ENCODE measurements around the gene COMMD9. TPM values are rescaled to one million over a fixed set of nuclear protein-coding genes. Genes with fewer than 3 reads are reported as not detected.
A peak's percentile ranks its signal among the peaks of the same experiment; 100 is the strongest.
"Not testable (repeated sequence)": the region's sequence is repeated elsewhere in the genome, so short reads cannot be mapped to it uniquely, and the experiment has no call there.

Gene COMMD9
- total RNA-seq: 70.2 TPM
- polyA plus RNA-seq (ENCODE audit: insufficient read depth in 1 of 8, insufficient read length in 8 of 8, low replicate concordance in 1 of 8): 10 to 100 TPM; 46.4 to 59.5 (median 53.8) TPM
- long read RNA-seq, donor 1, transcript COMMD9-201 (6 exons, 2,954 nt): major isoform, 9 of 9 reads
- long read RNA-seq, donor 1, partial matches to known transcripts: 0 of 9 reads
- long read RNA-seq, donor 1, other reads (novel, unspliced or antisense): 0 of 9 reads
- long read RNA-seq, donor 2, partial matches to known transcripts: 0 of 3 reads
- long read RNA-seq, donor 2, other reads (novel, unspliced or antisense): 0 of 3 reads
- long read RNA-seq, donor 3, transcript COMMD9-201 (6 exons, 2,954 nt): major isoform, 29 of 31 reads
- long read RNA-seq, donor 3, partial matches to known transcripts: 0 of 31 reads
- long read RNA-seq, donor 3, other reads (novel, unspliced or antisense): 0 of 31 reads
- long read RNA-seq, donor 4, transcript COMMD9-201 (6 exons, 2,954 nt): major isoform, 10 of 10 reads
- long read RNA-seq, donor 4, partial matches to known transcripts: 0 of 10 reads
- long read RNA-seq, donor 4, other reads (novel, unspliced or antisense): 0 of 10 reads
- long read RNA-seq, donor 5, transcript COMMD9-201 (6 exons, 2,954 nt): major isoform, 33 of 36 reads
- long read RNA-seq, donor 5, partial matches to known transcripts: 0 of 36 reads
- long read RNA-seq, donor 5, other reads (novel, unspliced or antisense): 0 of 36 reads
- long read RNA-seq, donor 6, transcript COMMD9-201 (6 exons, 2,954 nt): major isoform, 35 of 39 reads
- long read RNA-seq, donor 6, partial matches to known transcripts: 0 of 39 reads
- long read RNA-seq, donor 6, other reads (novel, unspliced or antisense): 0 of 39 reads
- long read RNA-seq, donor 7, transcript COMMD9-201 (6 exons, 2,954 nt): major isoform, 18 of 20 reads
- long read RNA-seq, donor 7, partial matches to known transcripts: 0 of 20 reads
- long read RNA-seq, donor 7, other reads (novel, unspliced or antisense): 0 of 20 reads
- long read RNA-seq, donor 8, transcript COMMD9-201 (6 exons, 2,954 nt): major isoform, 13 of 13 reads
- long read RNA-seq, donor 8, partial matches to known transcripts: 0 of 13 reads
- long read RNA-seq, donor 8, other reads (novel, unspliced or antisense): 0 of 13 reads
- long read RNA-seq, donor 9, transcript COMMD9-201 (6 exons, 2,954 nt): major isoform, 13 of 16 reads
- long read RNA-seq, donor 9, partial matches to known transcripts: 0 of 16 reads
- long read RNA-seq, donor 9, other reads (novel, unspliced or antisense): 0 of 16 reads
- long read RNA-seq, donor 10, transcript COMMD9-201 (6 exons, 2,954 nt): major isoform, 24 of 25 reads
- long read RNA-seq, donor 10, partial matches to known transcripts: 0 of 25 reads
- long read RNA-seq, donor 10, other reads (novel, unspliced or antisense): 0 of 25 reads
- long read RNA-seq, donor 11, transcript COMMD9-201 (6 exons, 2,954 nt): major isoform, 14 of 15 reads
- long read RNA-seq, donor 11, partial matches to known transcripts: 0 of 15 reads
- long read RNA-seq, donor 11, other reads (novel, unspliced or antisense): 0 of 15 reads

DNA sequence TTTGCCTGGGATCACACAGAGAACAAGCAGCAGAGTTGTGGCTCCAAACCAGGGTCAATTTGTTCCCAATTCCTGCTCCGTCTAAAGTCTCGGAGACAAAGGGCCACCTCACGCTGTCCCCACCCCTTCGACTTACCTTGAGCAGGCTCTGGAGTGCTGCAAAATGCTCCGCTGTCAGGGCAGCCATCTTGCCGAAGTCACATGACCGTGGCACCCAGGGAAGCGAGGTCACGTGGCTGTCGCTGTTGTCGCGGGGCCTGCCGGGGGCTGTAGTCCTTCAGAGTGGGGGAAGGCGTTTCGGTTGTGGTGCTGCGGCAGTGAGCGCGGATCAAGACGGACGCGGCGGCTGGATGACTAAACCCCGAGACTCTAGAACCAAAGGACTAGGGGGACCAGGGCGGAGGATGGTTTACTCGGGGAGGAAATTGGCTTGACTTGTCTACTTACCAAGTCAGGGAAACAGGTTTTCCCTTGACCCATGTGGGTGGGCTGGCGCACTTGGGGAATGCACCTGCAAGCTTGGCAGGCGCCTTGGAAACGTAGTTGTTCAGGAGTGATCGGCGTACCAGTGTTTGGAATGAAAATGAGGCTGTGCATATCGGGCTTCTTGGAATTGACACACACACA lies at the start of gene COMMD9:
COMMD9 (minus strand) TSS at position 199 of the 627 bp plus-strand sequence; CDS start at position 187, 12 bp downstream.
- H3K4me3 ChIP-seq (ENCODE audit: low read length): peak within 1 kb of the TSS; percentile 79
- peaks cover 11% of the 10 kb centered on the region for H3K4me1 ChIP-seq (ENCODE audit: control insufficient read depth, insufficient read depth, low read length)
- H3K27ac ChIP-seq (ENCODE audit: low read length): no peak within 1 kb of the TSS
- no peaks in the 10 kb centered on the region for H3K36me3 ChIP-seq (ENCODE audit: control insufficient read depth, insufficient read depth, low read length)
- H3K9me3 ChIP-seq (replicated peaks; ENCODE audit: control insufficient read depth, low read depth, low read length): no peaks in the 10 kb centered on the region
- 1% methylated on average over 21 of the region's 31 CpGs for WGBS (ENCODE audit: insufficient coverage)
- no peaks in the 10 kb centered on the region for H3K27me3 ChIP-seq (ENCODE audit: control insufficient read depth, insufficient read depth, low read length)
- DNase-seq: peak; percentile 97

DNA sequence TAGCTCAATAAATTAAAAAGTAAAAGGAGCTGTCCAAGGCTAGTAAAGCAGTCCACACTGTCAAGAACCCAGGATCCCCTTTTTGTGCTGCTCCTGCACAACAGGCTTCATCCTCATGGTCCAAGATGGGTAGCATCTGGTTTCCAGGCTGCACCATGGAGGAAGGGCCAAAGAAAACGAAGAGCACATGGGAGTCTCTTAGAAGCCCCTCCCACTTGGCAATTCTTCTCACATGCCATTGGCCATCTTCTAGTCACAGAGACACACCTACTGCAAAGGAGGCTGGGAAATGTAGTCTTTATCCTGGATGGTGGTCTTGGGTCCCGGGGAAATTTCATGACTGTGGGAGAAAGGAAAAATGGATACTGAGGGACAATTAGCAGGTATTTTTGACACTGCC lies 44.7 kb upstream of the COMMD9 start:
- no peaks in the 10 kb centered on the region for H3K36me3 ChIP-seq (ENCODE audit: control insufficient read depth, insufficient read depth, low read length)
- H3K4me3 ChIP-seq (ENCODE audit: low read length): no peak overlapping the region
- DNase-seq: peak; percentile 17
- no peaks in the 10 kb centered on the region for H3K9me3 ChIP-seq (replicated peaks; ENCODE audit: control insufficient read depth, low read depth, low read length)
- no peaks in the 10 kb centered on the region for H3K27me3 ChIP-seq (ENCODE audit: control insufficient read depth, insufficient read depth, low read length)
- no peaks in the 10 kb centered on the region for H3K4me1 ChIP-seq (ENCODE audit: control insufficient read depth, insufficient read depth, low read length)
- no CpG with 5 or more reads among the region's 2 CpGs for WGBS (ENCODE audit: insufficient coverage)
- no peak overlapping the region for H3K27ac ChIP-seq (ENCODE audit: low read length)

DNA sequence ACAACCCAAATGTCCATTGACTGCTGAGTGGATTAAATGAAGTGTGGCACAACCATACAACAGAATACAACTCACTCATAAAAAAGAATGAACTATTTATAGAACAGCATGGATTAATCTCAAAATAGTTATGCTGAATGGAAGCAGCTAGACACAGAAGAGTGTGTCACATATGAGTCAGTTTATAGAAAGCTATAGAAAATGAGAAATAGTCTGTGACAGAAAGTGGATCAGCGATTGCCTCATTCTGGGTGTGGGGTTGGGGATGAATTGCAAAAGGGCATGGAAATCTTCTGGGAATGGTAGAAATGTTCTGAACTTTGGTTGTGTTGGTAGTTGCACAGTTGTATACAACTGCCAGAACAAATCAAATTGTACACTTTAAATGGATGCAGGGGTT lies 44.2 kb upstream of the COMMD9 start:
- WGBS (ENCODE audit: insufficient coverage): 86% methylated on average over 1 of the region's 1 CpG
- no peak overlapping the region for H3K4me3 ChIP-seq (ENCODE audit: low read length)
- H3K9me3 ChIP-seq (replicated peaks; ENCODE audit: control insufficient read depth, low read depth, low read length): no peaks in the 10 kb centered on the region
- H3K27ac ChIP-seq (ENCODE audit: low read length): no peak overlapping the region
- no peaks in the 10 kb centered on the region for H3K36me3 ChIP-seq (ENCODE audit: control insufficient read depth, insufficient read depth, low read length)
- no peak for DNase-seq
- H3K4me1 ChIP-seq (ENCODE audit: control insufficient read depth, insufficient read depth, low read length): no peaks in the 10 kb centered on the region
- no peaks in the 10 kb centered on the region for H3K27me3 ChIP-seq (ENCODE audit: control insufficient read depth, insufficient read depth, low read length)

DNA sequence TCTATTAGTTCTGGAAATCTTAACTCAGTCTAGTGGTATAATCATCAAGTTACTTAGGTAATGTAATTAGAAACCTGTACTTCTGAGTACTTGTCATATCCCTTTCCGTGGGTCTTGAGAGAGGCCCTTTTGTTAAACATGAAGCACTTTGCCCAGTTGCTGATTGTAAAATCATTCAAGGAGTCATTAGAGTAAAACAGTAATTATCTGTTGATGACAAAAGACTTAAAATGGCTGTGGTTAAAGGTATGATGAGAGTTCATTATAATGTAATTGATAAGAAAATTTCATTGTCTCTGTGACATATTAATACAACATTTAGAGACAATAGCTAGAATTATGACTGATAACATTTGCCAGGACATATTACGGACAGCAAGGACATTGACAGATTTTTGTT lies 41.2 kb upstream of the COMMD9 start:
- no peak overlapping the region for H3K4me3 ChIP-seq (ENCODE audit: low read length)
- H3K27me3 ChIP-seq (ENCODE audit: control insufficient read depth, insufficient read depth, low read length): no peaks in the 10 kb centered on the region
- no peaks in the 10 kb centered on the region for H3K4me1 ChIP-seq (ENCODE audit: control insufficient read depth, insufficient read depth, low read length)
- no peak for DNase-seq
- WGBS (ENCODE audit: insufficient coverage): 90% methylated on average over 2 of the region's 2 CpGs
- H3K36me3 ChIP-seq (ENCODE audit: control insufficient read depth, insufficient read depth, low read length): no peaks in the 10 kb centered on the region
- no peak overlapping the region for H3K27ac ChIP-seq (ENCODE audit: low read length)
- no peaks in the 10 kb centered on the region for H3K9me3 ChIP-seq (replicated peaks; ENCODE audit: control insufficient read depth, low read depth, low read length)

DNA sequence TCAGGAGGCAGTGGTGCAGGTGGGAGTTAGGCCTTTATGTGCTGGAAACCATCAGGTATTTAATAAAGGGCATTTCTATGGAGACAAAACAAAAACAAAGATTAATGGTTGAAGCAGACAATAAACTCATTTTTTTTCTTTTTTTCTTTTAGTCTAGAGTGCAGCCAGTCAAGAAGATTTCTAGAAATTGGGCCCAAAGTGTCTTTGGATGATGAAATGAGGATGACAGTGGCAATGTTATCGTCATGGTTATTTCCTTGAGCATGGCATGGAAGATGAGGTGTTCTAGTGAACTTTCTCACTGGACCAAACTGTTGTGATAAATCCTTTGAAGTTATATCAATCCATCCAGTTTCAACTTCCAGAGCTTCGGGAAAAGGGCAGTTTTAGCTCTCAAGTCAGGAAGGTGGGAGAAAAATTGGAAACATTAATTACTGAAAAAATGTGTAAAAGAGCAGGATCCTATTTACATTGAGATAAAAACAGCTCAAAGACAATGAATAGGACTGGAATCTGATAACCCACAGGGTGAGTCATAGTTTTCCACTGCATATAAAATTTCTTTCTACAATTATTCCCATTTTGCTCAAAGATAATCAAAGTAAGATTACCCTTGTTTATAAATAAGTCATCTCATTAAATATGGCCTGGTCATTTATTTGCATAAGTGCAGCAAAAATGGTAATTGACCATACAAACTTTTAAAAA lies 39.9 kb upstream of the COMMD9 start:
- Histone ChIP-seq H3K36me3 (ENCODE audit: control insufficient read depth, insufficient read depth, low read length) (no peaks in the 10 kb centered on the region), H3K27me3 (ENCODE audit: control insufficient read depth, insufficient read depth, low read length) (no peaks in the 10 kb centered on the region), H3K4me3 (ENCODE audit: low read length) (no peak overlapping the region), H3K9me3 (replicated peaks; ENCODE audit: control insufficient read depth, low read depth, low read length) (no peaks in the 10 kb centered on the region), H3K27ac (ENCODE audit: low read length) (no peak overlapping the region), H3K4me1 (ENCODE audit: control insufficient read depth, insufficient read depth, low read length) (no peaks in the 10 kb centered on the region)
- DNase-seq: no peak
- 67% methylated on average over 1 of the region's 2 CpGs for WGBS (ENCODE audit: insufficient coverage)

DNA sequence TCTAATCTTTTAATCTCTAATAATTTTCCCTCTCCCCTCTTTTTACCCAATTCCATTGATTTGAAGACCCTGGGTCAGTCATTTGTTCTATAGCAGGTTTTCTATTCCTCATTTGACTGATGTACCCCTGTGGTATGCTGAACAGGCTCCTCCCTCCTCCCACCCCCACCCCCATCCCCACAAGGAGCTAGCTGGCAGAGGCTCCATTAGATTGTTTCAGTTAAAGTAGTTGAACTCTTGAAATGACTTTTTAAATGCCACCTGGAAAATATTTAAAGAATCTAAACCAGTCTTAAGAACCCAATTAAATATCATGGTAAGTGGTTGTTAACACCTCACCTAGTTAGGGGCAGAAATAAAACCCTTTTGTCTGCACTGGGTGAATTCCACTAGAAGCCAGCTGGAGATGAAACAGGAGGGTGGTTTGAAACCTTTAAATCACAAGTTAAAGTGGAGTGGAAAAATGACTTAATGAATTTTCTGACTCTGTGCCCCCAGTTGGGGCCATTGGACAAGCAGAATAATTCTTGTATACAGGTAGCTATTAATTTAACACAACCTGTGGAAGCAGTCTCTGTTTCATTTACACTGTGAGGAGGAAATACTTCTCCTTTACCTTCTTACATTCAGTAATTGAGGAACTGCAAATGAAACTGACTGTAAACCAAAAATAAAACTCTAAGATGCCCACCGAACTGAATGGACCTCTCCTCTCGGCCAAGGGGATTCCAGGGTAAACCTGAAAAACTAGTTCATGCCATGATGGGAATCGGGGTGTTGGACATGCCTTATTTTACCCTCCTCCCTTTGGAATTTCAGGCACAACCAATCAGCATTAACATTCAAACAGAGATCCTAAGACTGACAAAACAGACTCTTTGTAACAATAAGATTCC lies 37.5 kb upstream of the COMMD9 start:
- Histone ChIP-seq H3K27ac (ENCODE audit: low read length) (no peak overlapping the region), H3K36me3 (ENCODE audit: control insufficient read depth, insufficient read depth, low read length) (no peaks in the 10 kb centered on the region), H3K4me3 (ENCODE audit: low read length) (no peak overlapping the region), H3K4me1 (ENCODE audit: control insufficient read depth, insufficient read depth, low read length) (no peaks in the 10 kb centered on the region), H3K9me3 (replicated peaks; ENCODE audit: control insufficient read depth, low read depth, low read length) (no peaks in the 10 kb centered on the region), H3K27me3 (ENCODE audit: control insufficient read depth, insufficient read depth, low read length) (no peaks in the 10 kb centered on the region)
- DNase-seq: no peak
- 76% methylated on average over 3 of the region's 3 CpGs for WGBS (ENCODE audit: insufficient coverage)

DNA sequence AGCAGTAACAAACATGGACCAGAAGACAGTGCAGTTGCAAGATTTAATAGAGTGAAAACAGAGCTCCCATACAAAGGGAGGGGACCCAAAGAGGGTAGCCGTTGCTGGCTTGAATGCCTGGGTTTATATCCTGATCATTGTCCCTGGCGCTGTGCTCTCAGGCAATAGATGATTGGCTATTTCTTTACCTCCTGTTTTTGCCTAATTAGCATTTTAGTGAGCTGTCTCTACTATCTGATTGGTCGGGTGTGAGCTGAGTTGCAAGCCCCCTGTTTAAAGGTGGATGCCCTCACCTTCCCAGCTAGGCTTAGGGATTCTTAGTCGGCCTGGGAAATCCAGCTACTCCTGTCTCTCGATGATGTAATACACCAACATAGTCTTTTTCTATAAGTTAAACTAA lies 36.2 kb upstream of the COMMD9 start:
- not testable (repeated sequence) for H3K9me3 ChIP-seq (replicated peaks; ENCODE audit: control insufficient read depth, low read depth, low read length); H3K4me1 ChIP-seq (ENCODE audit: control insufficient read depth, insufficient read depth, low read length); H3K36me3 ChIP-seq (ENCODE audit: control insufficient read depth, insufficient read depth, low read length); H3K4me3 ChIP-seq (ENCODE audit: low read length); H3K27me3 ChIP-seq (ENCODE audit: control insufficient read depth, insufficient read depth, low read length); H3K27ac ChIP-seq (ENCODE audit: low read length); DNase-seq
- WGBS (ENCODE audit: insufficient coverage): 90% methylated on average over 3 of the region's 5 CpGs

DNA sequence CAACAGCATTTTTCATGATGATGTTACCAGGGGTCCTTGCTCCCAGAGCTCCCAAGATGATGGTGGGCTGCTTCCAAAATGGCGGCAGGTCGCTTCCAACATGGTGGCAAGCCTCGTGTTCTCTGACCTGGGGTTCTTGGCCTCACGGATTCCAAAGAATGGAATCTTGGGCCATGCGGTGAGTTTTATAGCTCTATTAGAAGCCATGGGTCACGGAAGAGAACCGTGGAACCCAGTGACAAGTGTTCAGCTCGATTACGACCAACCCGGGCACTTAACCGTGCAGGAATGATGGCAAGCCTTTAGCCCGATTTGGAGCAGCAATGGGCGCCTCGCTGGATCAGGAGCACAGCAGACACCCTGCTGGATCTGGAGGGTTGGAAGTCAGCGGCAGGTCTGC lies 35.7 kb upstream of the COMMD9 start:
- H3K27ac ChIP-seq (ENCODE audit: low read length); DNase-seq; H3K9me3 ChIP-seq (replicated peaks; ENCODE audit: control insufficient read depth, low read depth, low read length); H3K4me3 ChIP-seq (ENCODE audit: low read length); H3K4me1 ChIP-seq (ENCODE audit: control insufficient read depth, insufficient read depth, low read length); H3K36me3 ChIP-seq (ENCODE audit: control insufficient read depth, insufficient read depth, low read length); H3K27me3 ChIP-seq (ENCODE audit: control insufficient read depth, insufficient read depth, low read length): not testable (repeated sequence)
- 92% methylated on average over 15 of the region's 15 CpGs for WGBS (ENCODE audit: insufficient coverage)
